Measurements from ENCODE around the gene HOXD13. TPM values are rescaled to one million over a fixed set of nuclear protein-coding genes. Genes with fewer than 3 reads are reported as not detected.
A peak's percentile ranks its signal among the peaks of the same experiment; 100 is the strongest.

The HOXD13 gene
- total and polyA plus RNA-seq, 2 donors (not counting 1 experiment from before 2014, with no cell fraction given) = not detected

- peaks cover 0 to 97% (median 85%) of the 10 kb centered on the region in 4 experiments for H3K27me3 ChIP-seq (replicated peaks in 1 of 4; ENCODE audit: control extremely low read depth in 1 of 4, control insufficient read depth in 3 of 4, insufficient read depth in 4 of 4, low read length in 3 of 4)
- no peak overlapping the region for H3K4me2 ChIP-seq (replicated peaks; ENCODE audit: low read depth, low read length, poor library complexity, severe bottlenecking)
- Mint-ChIP-seq H3K27ac (no peak overlapping the region), H3K4me3 (no peak overlapping the region), H3K9me3 (ENCODE audit: insufficient read depth) (peaks cover 3% of the 10 kb centered on the region), H3K4me1 (peaks cover 10% of the 10 kb centered on the region), H3K27me3 (peaks cover 86% of the 10 kb centered on the region)
- intact Hi-C loops (cut with micrococcal nuclease) = no loop called here
- peaks cover 1 to 73% (median 26%) of the 10 kb centered on the region in 3 donors for H3K9me3 ChIP-seq (ENCODE audit: control extremely low read depth in 1 of 3, control insufficient read depth in 2 of 3, insufficient read depth in 1 of 3, low read length in 2 of 3)
- TF ChIP-seq CTCF (IDR thresholded peaks at IDR 0.05) (no peak), EZH2 (IDR thresholded peaks at IDR 0.05; ENCODE audit: borderline replicate concordance, insufficient read depth, low read depth, low read length, poor library complexity, severe bottlenecking) (peak; percentile 53)
- ATAC-seq (ENCODE audit: low read depth) = no peak
- no peak overlapping the region for H3K4me3 ChIP-seq (ENCODE audit: control extremely low read depth in 1 of 5, extremely low read depth in 1 of 5, insufficient read depth in 1 of 5, low read depth in 2 of 5, low read length in 4 of 5)
- ChIA-PET POLR2A (no interaction called here), CTCF (interaction anchor here (1.5 kb wide), 1 partner anchor 39 kb away, joined by 4 read pairs; no protein-coding TSS in a partner anchor)
- 27% methylated on average over 25 of the region's 29 CpGs for WGBS (ENCODE audit: insufficient coverage)
- H3K79me2 ChIP-seq (ENCODE audit: control insufficient read depth, insufficient read depth, low read length) = no peaks in the 10 kb centered on the region
- no peaks in the 10 kb centered on the region for H3K36me3 ChIP-seq (replicated peaks in 1 of 2; ENCODE audit: control extremely low read depth in 1 of 2, control insufficient read depth in 1 of 2, extremely low read depth in 1 of 2, insufficient read depth in 2 of 2, low read length in 1 of 2)
- no peak overlapping the region for H3K9ac ChIP-seq (ENCODE audit: low read length)
- no peak for DNase-seq
- peaks cover 10 to 14% of the 10 kb centered on the region in 2 donors for H3K4me1 ChIP-seq (ENCODE audit: control insufficient read depth in 2 of 2, insufficient read depth in 2 of 2, low read length in 2 of 2)
- no peaks in the 10 kb centered on the region for H4K20me1 ChIP-seq (ENCODE audit: control insufficient read depth, insufficient read depth, low read length, poor library complexity, severe bottlenecking)
- no peak overlapping the region for H3K27ac ChIP-seq (ENCODE audit: low read length in 2 of 2)
- no peak overlapping the region for H2AFZ ChIP-seq (ENCODE audit: insufficient read depth, low read depth, low read length, poor library complexity, severe bottlenecking)
Measured at GRCh38 chr2:176087330-176088047, 5.0 kb upstream of the HOXD13 start.

Measured in B cell (primary cell).